Measurements from ENCODE around the gene ZNF75A. TPM values are rescaled to one million over a fixed set of nuclear protein-coding genes. Genes with fewer than 3 reads are reported as not detected.

ZNF75A gene
- total RNA-seq, result 10 to 100 TPM; 12.9 to 15.3 TPM

- peaks cover 18% of the 10 kb centered on the region for H3K4me1 ChIP-seq
- intact Hi-C loops (cut with DNase I), result no loop called here
- 1% methylated on average over 102 of the region's 103 CpGs; no CpG with 5 or more reads in 1 of the 2 donors for WGBS, 2 donors
- TF ChIP-seq, protein P1, sequence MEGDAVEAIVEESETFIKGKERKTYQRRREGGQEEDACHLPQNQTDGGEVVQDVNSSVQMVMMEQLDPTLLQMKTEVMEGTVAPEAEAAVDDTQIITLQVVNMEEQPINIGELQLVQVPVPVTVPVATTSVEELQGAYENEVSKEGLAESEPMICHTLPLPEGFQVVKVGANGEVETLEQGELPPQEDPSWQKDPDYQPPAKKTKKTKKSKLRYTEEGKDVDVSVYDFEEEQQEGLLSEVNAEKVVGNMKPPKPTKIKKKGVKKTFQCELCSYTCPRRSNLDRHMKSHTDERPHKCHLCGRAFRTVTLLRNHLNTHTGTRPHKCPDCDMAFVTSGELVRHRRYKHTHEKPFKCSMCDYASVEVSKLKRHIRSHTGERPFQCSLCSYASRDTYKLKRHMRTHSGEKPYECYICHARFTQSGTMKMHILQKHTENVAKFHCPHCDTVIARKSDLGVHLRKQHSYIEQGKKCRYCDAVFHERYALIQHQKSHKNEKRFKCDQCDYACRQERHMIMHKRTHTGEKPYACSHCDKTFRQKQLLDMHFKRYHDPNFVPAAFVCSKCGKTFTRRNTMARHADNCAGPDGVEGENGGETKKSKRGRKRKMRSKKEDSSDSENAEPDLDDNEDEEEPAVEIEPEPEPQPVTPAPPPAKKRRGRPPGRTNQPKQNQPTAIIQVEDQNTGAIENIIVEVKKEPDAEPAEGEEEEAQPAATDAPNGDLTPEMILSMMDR (IDR thresholded peaks at IDR 0.05), result peak in 3 of 7 experiments; percentile 14 to 21 (median 18)
- TF ChIP-seq POLR2A (IDR thresholded peaks at IDR 0.05), result peak; percentile 77 to 92 (median 90)
- peak within 1 kb of the TSS; percentile 64 to 94 (median 82) for H3K27ac ChIP-seq
- peak; percentile 95 for ATAC-seq
- H3K36me3 ChIP-seq (replicated peaks in 1 of 2; ENCODE audit: insufficient read depth in 1 of 2, low read depth in 2 of 2), result peaks cover 3 to 10% of the 10 kb centered on the region in 2 donors
- peak; percentile 78 to 85 (median 80) for DNase-seq
- no peaks in the 10 kb centered on the region for H3K27me3 ChIP-seq
- H3K4me3 ChIP-seq, result peak within 1 kb of the TSS; percentile 57 to 64
- H3K9me3 ChIP-seq, result peaks cover 0 to 49% (median 2%) of the 10 kb centered on the region in 3 donors
Measured at GRCh38 chr16:3305109-3306068, at the start of gene ZNF75A, which contains the start of gene TIGD7. Gene ZNF75A (plus strand): TSS chr16:3305497. CDS start chr16:3308429, 2,932 bp downstream. Gene TIGD7 (minus strand): TSS chr16:3305430. CDS start chr16:3300614, 4,816 bp downstream.

DNA sequence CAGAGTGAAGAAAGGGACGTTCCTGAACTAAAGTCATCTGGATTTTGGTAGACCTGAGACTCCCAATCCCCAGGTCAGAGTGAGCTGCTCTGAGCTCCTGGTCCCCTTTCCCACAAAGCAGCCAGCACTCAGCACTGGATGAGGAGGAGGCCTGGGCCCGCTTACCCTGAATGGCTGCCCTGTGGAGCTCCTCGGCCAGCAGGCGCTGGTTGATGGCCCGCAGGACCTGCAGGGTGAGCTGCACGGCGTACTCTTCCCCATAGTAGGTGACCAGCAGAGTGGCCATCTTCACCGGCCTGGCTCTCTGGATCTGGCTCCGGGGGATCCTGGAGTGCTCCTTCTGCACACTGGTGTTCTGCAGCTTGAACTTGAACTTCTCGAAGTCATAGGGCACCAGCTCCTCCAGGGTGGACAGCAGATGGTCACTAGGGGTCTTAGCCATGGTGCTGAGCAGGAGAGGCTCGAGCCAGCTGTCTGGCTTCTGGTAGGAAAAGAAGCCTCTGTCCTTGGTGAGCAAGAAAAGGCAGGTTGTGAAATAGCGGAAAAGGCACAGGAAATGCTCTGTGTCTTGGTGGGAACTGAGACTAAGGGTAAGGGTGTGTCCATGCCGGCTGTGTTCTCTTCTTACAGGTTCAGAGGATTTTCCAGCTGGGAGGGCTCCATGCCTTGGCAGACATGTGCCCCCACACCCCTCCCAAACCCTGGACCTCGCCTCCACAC is 49.0 kb upstream of the ZNF75A start, which contains the start of gene MEFV:
Gene MEFV (minus strand): TSS at position 488 of the 720 bp plus-strand sequence. CDS start 46 bp downstream, at position 442.
- no peak within 1 kb of the TSS for H3K27ac ChIP-seq
- no peaks in the 10 kb centered on the region for H3K9me3 ChIP-seq
- H3K27me3 ChIP-seq, result peaks cover 0 to 6% of the 10 kb centered on the region in 2 donors
- TF ChIP-seq, protein P1 (IDR thresholded peaks at IDR 0.05), result no peak
- no peak for TF ChIP-seq POLR2A (IDR thresholded peaks at IDR 0.05)
- intact Hi-C loops (cut with DNase I), result no loop called here
- H3K4me1 ChIP-seq, result no peaks in the 10 kb centered on the region
- no peaks in the 10 kb centered on the region for H3K36me3 ChIP-seq (replicated peaks in 1 of 2; ENCODE audit: insufficient read depth in 1 of 2, low read depth in 2 of 2)
- no peak for ATAC-seq
- no peak within 1 kb of the TSS for H3K4me3 ChIP-seq
- peak in 1 of 4 donors; percentile 38 for DNase-seq
- WGBS, 2 donors, result 50 to 53% methylated on average over 4 to 10 of the region's 14 CpGs

DNA sequence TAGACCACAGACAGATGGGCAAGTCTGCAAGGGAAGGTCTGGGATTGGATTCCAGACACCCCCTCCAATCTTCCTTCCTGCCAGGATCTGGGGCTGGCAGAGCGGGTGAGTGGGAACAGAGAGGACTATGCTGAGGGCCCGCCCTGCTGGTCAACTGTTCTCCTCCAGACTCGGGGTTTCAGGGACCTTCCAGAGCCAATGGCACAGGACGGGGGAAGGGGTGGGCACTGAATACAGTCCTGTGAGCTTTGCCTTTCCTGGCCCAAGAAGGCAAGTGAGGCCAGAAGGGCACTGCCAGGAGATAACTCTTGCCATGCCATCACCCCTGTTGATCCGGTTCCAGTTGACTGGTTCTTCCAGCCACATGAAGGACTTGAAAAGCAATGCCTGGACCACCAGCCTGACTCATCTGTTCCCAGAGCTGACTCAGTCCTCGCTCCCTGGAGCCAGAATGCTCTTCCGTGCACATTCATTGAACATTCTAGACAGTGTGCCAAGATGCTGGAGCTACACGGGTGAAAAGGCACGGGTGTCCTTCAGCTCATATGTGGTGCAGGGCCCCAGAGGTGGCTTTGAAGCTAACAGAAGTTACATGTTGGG is 48.3 kb upstream of the ZNF75A start:
- Histone ChIP-seq H3K27me3 (peaks cover 0 to 6% of the 10 kb centered on the region in 2 donors), H3K4me3 (no peak overlapping the region), H3K9me3 (no peaks in the 10 kb centered on the region), H3K36me3 (replicated peaks in 1 of 2; ENCODE audit: insufficient read depth in 1 of 2, low read depth in 2 of 2) (no peaks in the 10 kb centered on the region), H3K27ac (no peak overlapping the region), H3K4me1 (no peaks in the 10 kb centered on the region)
- no peak for ATAC-seq
- TF ChIP-seq, protein P1 (IDR thresholded peaks at IDR 0.05), result no peak
- intact Hi-C loops (cut with DNase I), result no loop called here
- no peak for DNase-seq
- 61 to 74% methylated on average over 3 to 9 of the region's 9 CpGs for WGBS, 2 donors

DNA sequence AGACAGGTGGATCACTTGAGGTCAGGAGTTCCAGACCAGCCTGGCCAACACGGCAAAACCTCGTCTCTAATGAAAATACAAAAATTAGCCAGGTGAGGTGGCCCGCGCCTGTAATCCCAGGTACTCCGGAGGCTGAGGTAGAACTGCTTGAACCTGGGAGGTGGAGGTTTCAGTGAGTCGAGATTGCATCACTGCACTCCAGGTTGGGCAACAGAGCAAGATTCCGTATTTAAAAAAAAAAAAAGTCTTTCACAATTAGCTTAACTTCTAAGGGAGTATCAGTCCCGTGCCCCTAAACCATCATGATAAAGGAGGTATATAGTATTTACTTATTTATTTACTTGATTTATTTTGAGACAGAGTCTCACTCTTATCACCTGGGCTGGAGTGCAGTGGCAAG is 45.5 kb upstream of the ZNF75A start:
- TF ChIP-seq, protein P1 (IDR thresholded peaks at IDR 0.05), result no peak
- no peak for TF ChIP-seq POLR2A (IDR thresholded peaks at IDR 0.05)
- Histone ChIP-seq H3K36me3 (replicated peaks in 1 of 2; ENCODE audit: insufficient read depth in 1 of 2, low read depth in 2 of 2) (no peaks in the 10 kb centered on the region), H3K4me1 (peaks cover 6% of the 10 kb centered on the region), H3K27ac (no peak overlapping the region), H3K27me3 (no peaks in the 10 kb centered on the region), H3K4me3 (no peak overlapping the region), H3K9me3 (no peaks in the 10 kb centered on the region)
- ATAC-seq, result no peak
- no peak for DNase-seq
- intact Hi-C loops (cut with DNase I), result no loop called here
- 64 to 75% methylated on average over 8 of the region's 8 CpGs for WGBS, 2 donors
